Measurements from ENCODE around the gene PRC1.

DNA sequence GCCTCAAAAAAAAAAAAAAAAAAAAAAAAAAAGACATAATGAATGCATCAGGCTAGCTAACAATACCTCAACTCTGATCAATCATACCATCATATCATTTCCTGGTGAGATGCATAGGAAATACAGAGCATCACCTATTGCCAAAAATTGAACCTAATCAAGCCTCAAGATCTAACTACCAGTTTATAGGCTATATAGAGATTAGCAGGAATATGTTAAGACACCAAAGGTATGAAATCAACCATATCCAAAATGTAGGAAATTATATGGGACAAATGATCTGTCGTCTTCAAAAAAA, 28.4 kb upstream of the PRC1 start:
- TF ChIP-seq, protein P1, sequence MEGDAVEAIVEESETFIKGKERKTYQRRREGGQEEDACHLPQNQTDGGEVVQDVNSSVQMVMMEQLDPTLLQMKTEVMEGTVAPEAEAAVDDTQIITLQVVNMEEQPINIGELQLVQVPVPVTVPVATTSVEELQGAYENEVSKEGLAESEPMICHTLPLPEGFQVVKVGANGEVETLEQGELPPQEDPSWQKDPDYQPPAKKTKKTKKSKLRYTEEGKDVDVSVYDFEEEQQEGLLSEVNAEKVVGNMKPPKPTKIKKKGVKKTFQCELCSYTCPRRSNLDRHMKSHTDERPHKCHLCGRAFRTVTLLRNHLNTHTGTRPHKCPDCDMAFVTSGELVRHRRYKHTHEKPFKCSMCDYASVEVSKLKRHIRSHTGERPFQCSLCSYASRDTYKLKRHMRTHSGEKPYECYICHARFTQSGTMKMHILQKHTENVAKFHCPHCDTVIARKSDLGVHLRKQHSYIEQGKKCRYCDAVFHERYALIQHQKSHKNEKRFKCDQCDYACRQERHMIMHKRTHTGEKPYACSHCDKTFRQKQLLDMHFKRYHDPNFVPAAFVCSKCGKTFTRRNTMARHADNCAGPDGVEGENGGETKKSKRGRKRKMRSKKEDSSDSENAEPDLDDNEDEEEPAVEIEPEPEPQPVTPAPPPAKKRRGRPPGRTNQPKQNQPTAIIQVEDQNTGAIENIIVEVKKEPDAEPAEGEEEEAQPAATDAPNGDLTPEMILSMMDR (IDR thresholded peaks at IDR 0.05; ENCODE audit: low read length), result no peak
- no peak for TF ChIP-seq EZH2 (IDR thresholded peaks at IDR 0.05; ENCODE audit: borderline replicate concordance, low read length)
